ENCODE results near the gene RPL29.

The RPL29 gene

GRCh38 chr3:51950899-51951298 lies 44.8 kb downstream of the RPL29 start:
- no peak for TF ChIP-seq CTCF (IDR thresholded peaks at IDR 0.05; ENCODE audit: insufficient read depth, low read depth, low read length, missing control alignments)
- DNase-seq (ENCODE audit: low read depth) = no peak
- H3K4me3 ChIP-seq (ENCODE audit: low read length) = no peak overlapping the region

GRCh38 chr3:51949121-51949520 lies 46.6 kb downstream of the RPL29 start:
- DNase-seq (ENCODE audit: low read depth) = no peak
- no peak for TF ChIP-seq CTCF (IDR thresholded peaks at IDR 0.05; ENCODE audit: insufficient read depth, low read depth, low read length, missing control alignments)
- H3K4me3 ChIP-seq (ENCODE audit: low read length) = no peak overlapping the region

GRCh38 chr3:51948016-51948580 lies 47.6 kb downstream of the RPL29 start:
- TF ChIP-seq CTCF (IDR thresholded peaks at IDR 0.05; ENCODE audit: insufficient read depth, low read depth, low read length, missing control alignments) = no peak

GRCh38 chr3:51947215-51947900 lies 48.3 kb downstream of the RPL29 start:
- DNase-seq (ENCODE audit: low read depth) = no peak
- TF ChIP-seq CTCF (IDR thresholded peaks at IDR 0.05; ENCODE audit: insufficient read depth, low read depth, low read length, missing control alignments) = no peak
- no peak overlapping the region for H3K4me3 ChIP-seq (ENCODE audit: low read length)

More at GRCh38 chr3:51948016-51948580, 47.6 kb downstream of the RPL29 start:
- no peak overlapping the region for H3K4me3 ChIP-seq (ENCODE audit: low read length)
- DNase-seq (ENCODE audit: low read depth) = no peak

- no peak for TF ChIP-seq CTCF (IDR thresholded peaks at IDR 0.05; ENCODE audit: insufficient read depth, low read depth, low read length, missing control alignments)
- DNase-seq (ENCODE audit: low read depth) = no peak
- H3K4me3 ChIP-seq (ENCODE audit: low read length) = no peak overlapping the region
Observed at GRCh38 chr3:51946796-51947195, 48.9 kb downstream of the RPL29 start.

GRCh38 chr3:51945926-51946705 lies 49.6 kb downstream of the RPL29 start:
- DNase-seq (ENCODE audit: low read depth) = no peak
- no peak for TF ChIP-seq CTCF (IDR thresholded peaks at IDR 0.05; ENCODE audit: insufficient read depth, low read depth, low read length, missing control alignments)
- H3K4me3 ChIP-seq (ENCODE audit: low read length) = no peak overlapping the region
